ENCODE data around the gene TFCP2. TPM values are rescaled to one million over a fixed set of nuclear protein-coding genes. Genes with fewer than 3 reads are reported as not detected.

TFCP2 gene
- total and polyA plus RNA-seq, 2 of the 13 experiments (the other 11 are each of a cell fraction or from before 2014, with no cell fraction given) = 7.6 to 10.0 TPM

GRCh38 chr12:51160814-51161459, 12.0 kb downstream of the TFCP2 start (continued):
- TF ChIP-seq ETV6 (CRISPR knock-in tag; conservative IDR thresholded peaks at IDR 0.05) = no peak
- TF ChIP-seq HCFC1 (IDR thresholded peaks at IDR 0.05; ENCODE audit: low read depth, low read length) = no peak
- no peak for TF ChIP-seq BATF2 (CRISPR knock-in tag; IDR thresholded peaks at IDR 0.05)
- TF ChIP-seq EZH2 (conservative IDR thresholded peaks at IDR 0.05; ENCODE audit: low read depth, low read length) = no peak
- 0 out of 2 replicates have a peak, but pooled peaks have one; percentile 9 for TF ChIP-seq HNF4A (CRISPR knock-in tag; IDR thresholded peaks at IDR 0.05)
- no peak for TF ChIP-seq TEF (CRISPR knock-in tag; IDR thresholded peaks at IDR 0.05)
- TF ChIP-seq ZNF496 (CRISPR knock-in tag; IDR thresholded peaks at IDR 0.05; ENCODE audit: insufficient replicate concordance) = no peak
- no peak for TF ChIP-seq ZNF318 (CRISPR knock-in tag; IDR thresholded peaks at IDR 0.05)
- TF ChIP-seq E2F5 (CRISPR knock-in tag; conservative IDR thresholded peaks at IDR 0.05) = no peak
- no peak for TF ChIP-seq ZNF382 (CRISPR knock-in tag; IDR thresholded peaks at IDR 0.05; ENCODE audit: borderline replicate concordance)

Measured in HepG2 (cell line).